IMR-90 (cell line): ENCODE data around the gene ASL. TPM values are rescaled to one million over a fixed set of nuclear protein-coding genes. Genes with fewer than 3 reads are reported as not detected.

Experiments
- ATAC-seq: fragments of 200-7000 bp; cut with Tn5 transposase; 2 replicates; pipeline ENCODE4 v1.9.1; 2020; ENCODE audit warnings: low read depth, mild to moderate bottlenecking, moderate library complexity
- BruUV-seq: library from RNA; stranded (reverse); fragments of 400-500 nt; replicated peaks from 2 replicates; lab custom pipeline; 2021; lab: Mats Ljungman, UMichigan
- CTCF ChIA-PET: fragments of 300-600 bp; formaldehyde crosslinking; extraction: SDS; loops from one replicate; lab custom pipeline; 2021; ENCODE audit warnings: antibody characterized with exemption; lab: Yijun Ruan, JAX
- POLR2A ChIA-PET: fragments of 300-600 bp; sonication (Branson Sonifier 250); formaldehyde crosslinking; loops from one replicate; lab custom pipeline; 2022; ENCODE audit warnings: antibody characterized with exemption; ENCODE audit not compliant: unreplicated experiment; lab: Charles Lee
- DNase-seq: peaks from one replicate; pipeline ENCODE4 v3.0.0; 2013
- H2AFZ ChIP-seq: replicated peaks from 2 replicates; pipeline ENCODE3; 2013; ENCODE audit warnings: low read length, mild to moderate bottlenecking; ENCODE audit not compliant: poor library complexity
- H2AK5ac ChIP-seq: 2 replicates; pipeline ENCODE4 v1.6.1; 2013; ENCODE audit warnings: low read depth, low read length, inconsistent platforms
- H2AK9ac ChIP-seq: replicated peaks from 2 replicates; pipeline ENCODE3; 2013; ENCODE audit warnings: mild to moderate bottlenecking, low read depth, low read length, moderate library complexity; ENCODE audit not compliant: poor library complexity
- H2BK120ac ChIP-seq: 2 replicates; pipeline ENCODE4 v1.6.1; 2013; ENCODE audit warnings: low read depth, low read length, inconsistent platforms
- H2BK15ac ChIP-seq: 3 replicates; pipeline ENCODE4 v1.6.1; 2013; ENCODE audit warnings: low read depth, low read length, inconsistent platforms
- H2BK20ac ChIP-seq: 2 replicates; pipeline ENCODE4 v1.6.1; 2013; ENCODE audit warnings: low read depth, mild to moderate bottlenecking, inconsistent platforms, low read length, moderate library complexity
- H2BK5ac ChIP-seq: 2 replicates; pipeline ENCODE4 v1.6.1; 2013; ENCODE audit warnings: mild to moderate bottlenecking, low read depth, low read length, inconsistent platforms; ENCODE audit not compliant: poor library complexity, severe bottlenecking
- H3K14ac ChIP-seq: replicated peaks from 2 replicates; pipeline ENCODE4 v1.6.1; 2013; ENCODE audit warnings: low read depth, low read length, inconsistent platforms
- H3K18ac ChIP-seq: 2 replicates; pipeline ENCODE4 v1.6.1; 2013; ENCODE audit warnings: low read depth, low read length, control low read depth
- H3K23ac ChIP-seq: 2 replicates; pipeline ENCODE4 v1.6.1; 2013; ENCODE audit warnings: low read depth, low read length, inconsistent platforms
- H3K27ac ChIP-seq: 2 replicates; pipeline ENCODE4 v1.5.1; 2013; ENCODE audit warnings: mild to moderate bottlenecking, control low read depth, low read length; ENCODE audit not compliant: insufficient read depth
- H3K27me3 ChIP-seq: 2 replicates; pipeline ENCODE4 v1.6.1; 2013; ENCODE audit warnings: low read length; ENCODE audit not compliant: control insufficient read depth, insufficient read depth
- H3K36me3 ChIP-seq: 2 replicates; pipeline ENCODE4 v1.6.1; 2013; ENCODE audit warnings: low read length, mixed read lengths; ENCODE audit not compliant: control insufficient read depth, insufficient read depth
- H3K4ac ChIP-seq: 2 replicates; pipeline ENCODE4 v1.6.1; 2013; ENCODE audit warnings: low read depth, low read length, inconsistent platforms
- H3K4me1 ChIP-seq: 2 replicates; pipeline ENCODE4 v1.6.1; 2013; ENCODE audit warnings: low read length, mixed read lengths; ENCODE audit not compliant: control insufficient read depth, insufficient read depth
- H3K4me2 ChIP-seq: 2 replicates; pipeline ENCODE4 v1.6.1; 2013; ENCODE audit warnings: low read depth, mild to moderate bottlenecking, control low read depth, low read length, moderate library complexity
- H3K4me3 ChIP-seq: 2 replicates; pipeline ENCODE4 v1.5.1; 2013; ENCODE audit warnings: low read depth, mild to moderate bottlenecking, control low read depth, low read length, moderate library complexity; ENCODE audit not compliant: insufficient read depth
- H3K56ac ChIP-seq: 2 replicates; pipeline ENCODE4 v1.6.1; 2013; ENCODE audit warnings: low read length, inconsistent platforms; ENCODE audit not compliant: insufficient read depth; ENCODE audit errors: extremely low read depth
- H3K79me1 ChIP-seq, 2 experiments: 2 replicates each; pipeline ENCODE4 v1.6.1; 2013; ENCODE audit warnings: low read length in 2 of 2, inconsistent platforms in 1 of 2, low read depth in 1 of 2
- H3K9ac ChIP-seq: 2 replicates; pipeline ENCODE4 v1.6.1; 2013; ENCODE audit warnings: low read depth, low read length, control low read depth
- H3K9me1 ChIP-seq: 2 replicates; pipeline ENCODE4 v1.6.1; 2013; ENCODE audit warnings: low read length, inconsistent platforms; ENCODE audit not compliant: insufficient read depth
- H3K9me3 ChIP-seq: 2 replicates; pipeline ENCODE4 v1.6.1; 2013; ENCODE audit warnings: low read length; ENCODE audit not compliant: control insufficient read depth, insufficient read depth
- H4K20me1 ChIP-seq: 2 replicates; pipeline ENCODE4 v1.6.1; 2013; ENCODE audit warnings: low read length, inconsistent platforms; ENCODE audit not compliant: insufficient read depth
- H4K5ac ChIP-seq: 2 replicates; pipeline ENCODE4 v1.6.1; 2013; ENCODE audit warnings: mild to moderate bottlenecking, low read depth, low read length, control low read depth
- H4K8ac ChIP-seq, 2 experiments: 2 replicates each; pipeline ENCODE4 v1.6.1; 2013; ENCODE audit warnings: low read depth in 2 of 2, low read length in 2 of 2, control low read depth in 1 of 2, inconsistent platforms in 1 of 2
- H4K91ac ChIP-seq: 2 replicates; pipeline ENCODE4 v1.6.1; 2013; ENCODE audit warnings: low read depth, low read length, inconsistent platforms; ENCODE audit not compliant: insufficient read depth
- BHLHE40 ChIP-seq: fragments of 150-350 bp; IDR thresholded peaks from 2 replicates; pipeline ENCODE4 v1.6.1; 2016; ENCODE audit warnings: mild to moderate bottlenecking, low read depth, low read length
- CEBPB ChIP-seq: IDR thresholded peaks from 2 replicates; pipeline ENCODE4 v1.6.1; 2012; ENCODE audit warnings: low read depth, low read length, improper control_type of control experiment
- CHD1 ChIP-seq: IDR thresholded peaks from 2 replicates; pipeline ENCODE4 v1.6.1; 2012; ENCODE audit warnings: low read depth, low read length, improper control_type of control experiment
- CTCF ChIP-seq: conservative IDR thresholded peaks from 2 replicates; pipeline ENCODE4 v1.5.1; 2012; ENCODE audit warnings: mild to moderate bottlenecking, low read depth, low read length, improper control_type of control experiment
- ELK1 ChIP-seq: fragments of 150-350 bp; IDR thresholded peaks from 2 replicates; pipeline ENCODE4 v1.6.1; 2016; ENCODE audit warnings: low read depth, mild to moderate bottlenecking, low read length, moderate library complexity, borderline replicate concordance
- FOS ChIP-seq: fragments of 150-350 bp; IDR thresholded peaks from 2 replicates; pipeline ENCODE4 v1.6.1; 2016; ENCODE audit warnings: low read depth, low read length
- MAFK ChIP-seq: IDR thresholded peaks from 2 replicates; pipeline ENCODE4 v1.6.1; 2012; ENCODE audit warnings: low read depth, low read length, improper control_type of control experiment
- MAZ ChIP-seq: IDR thresholded peaks from 2 replicates; pipeline ENCODE4 v1.6.1; 2012; ENCODE audit warnings: low read depth, mild to moderate bottlenecking, low read length, improper control_type of control experiment, moderate library complexity, borderline replicate concordance
- MXI1 ChIP-seq: IDR thresholded peaks from 2 replicates; pipeline ENCODE4 v1.6.1; 2012; ENCODE audit warnings: low read depth, mild to moderate bottlenecking, low read length, moderate library complexity, borderline replicate concordance
- POLR2A ChIP-seq: IDR thresholded peaks from 2 replicates; pipeline ENCODE4 v1.6.1; 2012; ENCODE audit warnings: mild to moderate bottlenecking, low read depth, low read length
- RCOR1 ChIP-seq: IDR thresholded peaks from 2 replicates; pipeline ENCODE4 v1.6.1; 2012; ENCODE audit warnings: mild to moderate bottlenecking, low read length, improper control_type of control experiment; ENCODE audit not compliant: insufficient replicate concordance
- WGBS, 2 experiments: methylation state at CpG; one replicate each; pipeline versions ENCODE4 v1.1.5 to v1.1.7; 2013; ENCODE audit warnings: missing lambda C conversion rate in 2 of 2; ENCODE audit not compliant: insufficient read length in 1 of 2; ENCODE audit errors: extremely low coverage in 2 of 2; 5-methylcytosine and 5-hydroxymethylcytosine counted together
- dilution Hi-C: fragments of 300-500 bp; cut with HindIII; formaldehyde crosslinking; loops from one replicate; pipeline ENCODE4 v1.14.3; 2018; ENCODE audit warnings: low sequenced_read_pairs; ENCODE audit not compliant: unreplicated experiment
- in situ Hi-C: fragments of 300-500 bp; cut with MboI; formaldehyde crosslinking; loops from 3 replicates; pipeline ENCODE4 v1.14.3; 2019; ENCODE audit warnings: low sequenced_read_pairs, inconsistent platforms, mixed read lengths
- intact Hi-C: fragments of 100-400 bp; cut with micrococcal nuclease; formaldehyde crosslinking; loops from 2 replicates; pipeline ENCODE4 v1.10.0; 2022
- polyA plus RNA-seq, 3 experiments: library from polyadenylated mRNA; depleted of rRNA; stranded (reverse); fragments of >200 nt; gene quantifications; 2 replicates each; pipeline ENCODE4 v1.2.3, GENCODE V29; 2012; ENCODE audit warnings: low replicate concordance in 1 of 3
- total RNA-seq: library from RNA; depleted of rRNA; stranded (reverse); fragments of >200 nt; gene quantifications from 2 replicates; pipeline ENCODE4 v1.2.3, GENCODE V29; 2012
- TF ChIP-seq, protein P1 (sequence below): fragments of 150-350 bp; IDR thresholded peaks from 2 replicates; pipeline ENCODE4 v1.6.1; 2017; ENCODE audit warnings: mild to moderate bottlenecking, antibody characterized with exemption, low read length, low read depth

The ASL gene
- total and polyA plus RNA-seq, 2 of the 4 experiments (the other 2 are of a cell fraction): 49.0 to 50.0 TPM

DNA sequence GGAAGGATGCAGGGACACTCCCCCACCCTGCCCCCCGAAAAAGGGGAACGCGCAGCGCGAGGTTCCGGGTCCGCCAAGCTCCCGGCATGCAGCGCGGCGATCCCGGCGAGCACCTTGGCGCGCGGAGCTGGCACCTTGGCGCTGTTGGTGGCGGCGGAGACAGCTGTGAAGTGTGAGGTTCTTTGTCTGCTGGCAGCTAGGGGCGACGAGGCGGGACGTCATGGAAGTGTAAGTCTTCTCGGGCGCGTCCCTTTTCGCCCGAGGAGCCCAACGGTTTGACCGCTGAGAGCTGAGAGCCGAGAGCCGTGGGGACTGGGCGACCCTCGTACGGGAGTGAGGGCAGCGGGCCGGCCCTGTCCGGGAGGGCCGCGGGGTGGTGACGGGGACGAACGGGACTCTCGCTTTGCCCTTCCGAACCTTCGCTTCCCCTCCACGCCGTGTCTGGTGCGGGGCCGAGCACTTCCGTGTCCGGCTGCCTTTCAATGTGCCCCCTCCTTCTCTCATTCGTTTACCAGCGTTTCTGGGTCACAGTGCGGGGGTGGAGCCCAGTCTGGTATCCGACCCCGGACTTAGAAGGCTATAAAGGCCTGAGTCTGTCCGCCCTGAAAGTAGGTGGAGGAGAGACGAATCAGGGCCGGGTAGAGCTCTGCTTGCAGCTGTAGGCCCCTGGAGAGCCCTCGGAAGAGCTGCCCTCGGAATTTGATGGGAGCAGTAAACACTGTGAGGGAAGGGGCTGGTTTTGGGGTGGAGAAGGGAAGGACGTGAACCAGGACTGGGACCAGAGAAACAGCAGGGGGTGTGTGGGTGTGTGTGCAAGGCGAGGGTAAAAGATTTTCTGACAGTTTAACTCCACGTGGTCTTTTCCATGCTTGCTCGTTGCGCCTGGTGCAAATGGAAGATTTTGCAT lies 39.4 kb downstream of the ASL start, which contains the start of gene CRCP:
CRCP (plus strand) TSS at position 105 of the 907 bp plus-strand sequence; CDS start at position 221, 116 bp downstream.
- H3K4ac ChIP-seq: peak within 1 kb of the TSS; percentile 95
- ChIA-PET CTCF (interaction anchor here (0.7 to 1.0 kb wide), 2 partner anchors 31 to 245 kb away, joined by 3 to 4 read pairs; no protein-coding TSS in a partner anchor), POLR2A (interaction anchor here (0.6 kb wide), 1 partner anchor 13 kb away, joined by 5 read pairs; no protein-coding TSS in a partner anchor)
- in situ Hi-C loops (no loop called here), intact Hi-C loops (loop anchor here (5.0 kb wide), 1 partner anchor 83 kb away; no protein-coding TSS in a partner anchor), dilution Hi-C loops (no loop called here)
- H2BK120ac ChIP-seq: peak within 1 kb of the TSS; percentile 71
- H3K9me1 ChIP-seq: peaks cover 14% of the 10 kb centered on the region
- peak within 1 kb of the TSS; percentile 74 for H3K18ac ChIP-seq
- TSS peak; percentile 88 for BruUV-seq
- H3K9ac ChIP-seq: peak within 1 kb of the TSS; percentile 88
- peak within 1 kb of the TSS; percentile 97 for H3K27ac ChIP-seq
- H3K23ac ChIP-seq: peak within 1 kb of the TSS; percentile 90
- no peak within 1 kb of the TSS for H2BK20ac ChIP-seq
- peaks cover 2% of the 10 kb centered on the region; the same call in 1 of the 2 replicates for H3K9me3 ChIP-seq
- peaks cover 11 to 57% of the 10 kb centered on the region in 2 experiments for H3K79me1 ChIP-seq
- peak; percentile 70 for DNase-seq
- H2AK9ac ChIP-seq: peak within 1 kb of the TSS; percentile 100
- peak within 1 kb of the TSS; percentile 80 for H4K5ac ChIP-seq
- H4K8ac ChIP-seq: peak within 1 kb of the TSS; percentile 85 to 98
- peak within 1 kb of the TSS; percentile 91 for H3K14ac ChIP-seq
- peak within 1 kb of the TSS; percentile 99 for H2AFZ ChIP-seq
- H2AK5ac ChIP-seq: peak within 1 kb of the TSS; percentile 89
- no peaks in the 10 kb centered on the region for H3K27me3 ChIP-seq
- H3K56ac ChIP-seq: peak within 1 kb of the TSS; percentile 83
- peak within 1 kb of the TSS; percentile 90 for H2BK5ac ChIP-seq
- peaks cover 3% of the 10 kb centered on the region for H3K4me1 ChIP-seq
- peaks cover 24% of the 10 kb centered on the region; the same call in 1 of the 2 replicates for H4K20me1 ChIP-seq
- WGBS, 2 experiments: 0% methylated on average over 14 of the region's 67 CpGs; no CpG with 5 or more reads in 1 of the 2 experiments
- peak within 1 kb of the TSS; percentile 85 for H3K4me3 ChIP-seq
- ATAC-seq: peak; percentile 82
- H3K36me3 ChIP-seq: peaks cover 2% of the 10 kb centered on the region
- peak within 1 kb of the TSS; percentile 81; the same call in 1 of the 3 replicates for H2BK15ac ChIP-seq
- H3K4me2 ChIP-seq: peak within 1 kb of the TSS; percentile 73
- peak within 1 kb of the TSS; percentile 90 for H4K91ac ChIP-seq
- no peak for TF ChIP-seq ELK1
- no peak for TF ChIP-seq FOS
- no peak for TF ChIP-seq CHD1
- TF ChIP-seq, protein P1, sequence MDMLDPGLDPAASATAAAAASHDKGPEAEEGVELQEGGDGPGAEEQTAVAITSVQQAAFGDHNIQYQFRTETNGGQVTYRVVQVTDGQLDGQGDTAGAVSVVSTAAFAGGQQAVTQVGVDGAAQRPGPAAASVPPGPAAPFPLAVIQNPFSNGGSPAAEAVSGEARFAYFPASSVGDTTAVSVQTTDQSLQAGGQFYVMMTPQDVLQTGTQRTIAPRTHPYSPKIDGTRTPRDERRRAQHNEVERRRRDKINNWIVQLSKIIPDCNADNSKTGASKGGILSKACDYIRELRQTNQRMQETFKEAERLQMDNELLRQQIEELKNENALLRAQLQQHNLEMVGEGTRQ: 0 out of 2 replicates have a peak, but pooled peaks have one; percentile 7
- TF ChIP-seq MAZ: peak; percentile 34; the same call in 1 of the 2 replicates
- TF ChIP-seq CEBPB: no peak
- peak; percentile 100 for TF ChIP-seq MXI1
- TF ChIP-seq CTCF: peak; percentile 44
- TF ChIP-seq BHLHE40: no peak
- no peak for TF ChIP-seq MAFK
- peak; percentile 79 for TF ChIP-seq POLR2A
- no peak for TF ChIP-seq RCOR1
